Colon (tissue), 2 donors: ENCODE data around the gene CX3CR1.
"Not testable (repeated sequence)": the region's sequence is repeated elsewhere in the genome, so short reads cannot be mapped to it uniquely, and the experiment has no call there.

Experiments used
- FAIRE-seq: peaks from 2 replicates; lab custom pipeline; 2012; peaks lifted over from hg19 to GRCh38; lab: Jason Lieb, UNC
- donor health status: control.
- donor health status: control.

The CX3CR1 gene

GRCh38 chr3:39279745-39280517, at the start of gene CX3CR1:
Gene CX3CR1, minus strand, starts transcription at chr3:39280036. Its CDS starts 13,527 bp downstream, at chr3:39266509.
- FAIRE-seq: no peak

DNA sequence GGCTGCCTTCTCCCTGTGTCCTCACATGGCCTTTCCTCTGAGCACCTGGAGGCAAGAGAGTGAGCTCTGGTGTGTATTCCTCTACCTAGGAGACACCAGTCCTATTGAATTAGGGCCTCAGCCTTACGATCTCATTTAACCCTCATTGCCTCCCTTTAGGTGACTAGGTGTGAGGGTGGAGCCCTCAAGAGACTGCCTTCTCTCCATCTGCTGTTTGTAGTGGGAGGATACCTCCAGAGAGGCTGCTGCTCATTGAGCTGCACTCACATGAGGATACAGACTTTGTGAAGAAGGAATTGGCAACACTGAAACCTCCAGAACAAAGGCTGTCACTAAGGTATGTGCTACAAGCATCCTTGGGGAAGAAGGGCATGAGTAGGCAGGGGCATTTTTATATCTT, 49.7 kb upstream of the CX3CR1 start, which contains the start of gene CCR8:
Gene CCR8 (plus strand): TSS at position 217 of the 400 bp plus-strand sequence. CDS start 2,623 bp downstream, outside the sequence.
- FAIRE-seq: no peak

DNA sequence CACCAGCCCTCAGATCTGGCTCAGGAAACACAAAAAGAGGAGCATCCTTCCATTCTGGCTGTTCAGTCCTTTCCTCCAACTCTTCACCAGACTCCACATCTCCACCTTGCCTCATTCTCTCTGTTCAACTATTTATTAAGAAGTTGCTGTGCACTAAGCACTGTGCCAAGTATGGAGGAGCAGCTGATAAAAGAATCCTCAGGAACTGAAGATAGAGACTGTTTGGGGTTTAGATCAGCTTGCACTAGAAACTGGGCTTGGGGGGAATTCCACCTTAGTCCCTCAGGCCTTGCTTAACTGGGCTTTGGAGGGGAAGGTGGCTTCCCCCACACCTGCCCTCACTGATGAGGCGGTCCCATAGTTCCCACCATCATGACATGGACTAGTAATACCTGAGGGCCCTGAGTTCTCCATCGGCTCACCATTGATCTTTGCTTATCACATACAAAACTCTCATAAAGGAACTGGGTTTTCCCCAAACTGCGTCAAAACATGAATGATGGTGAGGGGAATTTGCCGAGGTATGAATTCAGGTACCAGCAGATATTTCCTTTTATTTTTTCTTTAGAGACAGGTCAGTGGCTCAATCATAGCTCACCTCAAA, 48.0 kb upstream of the CX3CR1 start:
- no peak for FAIRE-seq

DNA sequence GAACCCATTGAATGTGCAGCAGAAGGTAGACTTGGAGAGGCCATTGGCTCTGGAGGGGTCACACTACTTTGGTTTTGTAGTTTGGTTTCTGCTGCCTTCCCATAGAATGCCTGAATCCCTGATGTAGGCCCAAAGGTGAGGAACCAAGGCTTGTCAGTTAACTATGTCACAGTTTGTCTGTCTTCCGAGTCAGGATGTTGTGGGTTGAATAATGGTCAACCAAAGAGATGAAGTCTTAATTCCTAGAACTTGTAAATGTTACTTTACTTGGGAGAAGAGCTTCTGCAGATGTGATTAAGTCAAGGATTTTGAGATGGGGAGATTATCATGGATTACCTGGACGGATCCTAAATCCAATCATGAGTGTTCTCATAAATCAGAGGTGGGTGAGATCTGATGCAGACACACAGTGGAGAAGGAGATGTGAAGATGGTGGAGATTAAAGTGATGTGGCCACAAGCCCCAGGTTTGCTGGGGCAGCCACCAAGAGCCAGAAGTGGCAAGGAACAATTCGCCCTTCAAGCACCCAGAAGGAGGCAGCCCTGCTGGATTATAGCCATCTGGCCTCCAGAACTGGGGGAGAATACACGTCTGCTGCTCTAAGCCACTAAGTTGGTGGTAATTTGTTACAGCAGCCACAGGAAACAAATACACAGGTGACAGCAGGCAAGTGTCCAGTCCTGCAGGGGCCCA, 47.4 kb upstream of the CX3CR1 start:
- no peak for FAIRE-seq

DNA sequence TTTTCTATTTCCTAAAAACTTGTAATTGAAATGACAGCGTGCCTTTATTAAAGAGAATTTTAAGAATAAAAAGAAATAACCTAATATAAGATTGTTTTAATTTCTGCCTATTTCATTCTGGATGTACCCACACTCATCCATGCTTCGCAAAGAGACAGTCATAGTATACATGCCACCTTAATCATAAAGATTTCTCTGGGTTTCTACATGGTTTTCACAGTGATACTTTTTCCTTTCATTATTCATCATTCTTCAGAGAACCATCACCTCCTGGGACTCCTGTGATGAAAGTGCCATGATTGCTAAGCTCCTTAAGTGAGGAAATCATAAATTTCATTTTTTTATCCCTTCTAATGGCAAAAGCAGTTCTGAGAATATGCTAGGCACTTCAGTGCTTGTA, 45.4 kb upstream of the CX3CR1 start:
- FAIRE-seq: no peak

DNA sequence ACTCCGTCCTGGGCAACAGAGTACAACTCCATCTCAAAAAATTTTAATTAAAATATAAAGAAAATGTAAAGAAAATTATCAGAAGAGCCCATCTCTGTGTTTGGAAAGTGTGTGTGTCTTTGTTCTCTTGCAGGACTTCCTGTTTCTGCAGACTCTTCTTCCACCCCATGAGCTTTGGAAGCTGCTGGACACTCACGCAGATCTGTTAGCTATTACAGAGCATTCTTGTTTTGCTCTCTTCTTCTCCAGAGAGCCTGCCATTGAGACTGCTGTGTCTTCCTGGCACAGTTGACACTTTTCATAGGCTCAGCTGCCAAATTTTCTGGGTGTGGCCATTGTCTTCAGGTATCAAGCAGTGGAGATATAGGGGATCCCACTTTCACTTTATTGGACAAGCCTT, 43.7 kb upstream of the CX3CR1 start:
- FAIRE-seq: no peak

GRCh38 chr3:39322936-39323335, 43.1 kb upstream of the CX3CR1 start:
- peak; percentile 10 for FAIRE-seq

DNA sequence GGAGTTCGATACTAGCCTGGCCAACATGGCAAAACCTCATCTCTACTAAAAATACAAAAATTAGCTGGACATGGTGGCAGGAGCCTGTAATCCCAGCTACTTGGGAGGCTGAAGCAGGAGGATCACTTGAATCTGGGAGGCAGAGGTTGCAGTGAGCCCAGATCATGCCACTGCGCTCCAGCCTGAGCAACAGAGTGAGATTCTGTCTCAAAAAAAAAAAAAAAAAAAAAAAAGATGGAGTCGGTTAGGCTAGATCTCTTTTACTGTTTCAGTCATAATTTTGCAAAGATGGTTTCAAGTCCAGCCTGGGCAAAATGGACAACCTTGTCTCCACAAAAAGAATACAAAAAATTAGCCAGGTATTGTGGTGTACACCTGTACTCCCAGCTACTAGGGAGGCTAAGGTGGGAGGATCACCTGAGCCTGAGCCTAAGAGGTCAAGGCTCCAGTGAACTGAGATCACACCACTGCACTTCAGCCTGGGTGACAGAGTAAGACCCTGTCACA, 42.4 kb upstream of the CX3CR1 start:
- FAIRE-seq: not testable (repeated sequence)

GRCh38 chr3:39321574-39321983, 41.7 kb upstream of the CX3CR1 start:
- FAIRE-seq: not testable (repeated sequence)

GRCh38 chr3:39319249-39319648, 39.4 kb upstream of the CX3CR1 start:
- FAIRE-seq: no peak

DNA sequence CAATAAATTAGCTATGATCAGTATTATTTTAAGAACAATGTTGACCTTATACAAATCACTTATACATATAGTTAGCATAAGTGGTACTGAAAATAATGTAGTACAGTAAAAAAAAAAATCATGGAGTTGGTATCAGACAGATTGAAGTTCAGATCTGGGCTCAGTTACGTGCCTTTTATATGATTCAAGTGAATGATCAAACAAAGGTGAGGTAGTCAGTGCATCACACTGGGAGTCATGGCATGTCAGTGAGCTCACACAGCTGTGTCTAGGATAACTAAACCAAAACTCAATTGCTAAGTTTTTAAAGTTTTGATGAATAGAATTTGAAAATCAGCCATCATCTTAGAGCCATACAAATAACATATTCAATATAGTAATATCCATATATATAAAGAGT, 38.5 kb upstream of the CX3CR1 start:
- peak; percentile 90 for FAIRE-seq

DNA sequence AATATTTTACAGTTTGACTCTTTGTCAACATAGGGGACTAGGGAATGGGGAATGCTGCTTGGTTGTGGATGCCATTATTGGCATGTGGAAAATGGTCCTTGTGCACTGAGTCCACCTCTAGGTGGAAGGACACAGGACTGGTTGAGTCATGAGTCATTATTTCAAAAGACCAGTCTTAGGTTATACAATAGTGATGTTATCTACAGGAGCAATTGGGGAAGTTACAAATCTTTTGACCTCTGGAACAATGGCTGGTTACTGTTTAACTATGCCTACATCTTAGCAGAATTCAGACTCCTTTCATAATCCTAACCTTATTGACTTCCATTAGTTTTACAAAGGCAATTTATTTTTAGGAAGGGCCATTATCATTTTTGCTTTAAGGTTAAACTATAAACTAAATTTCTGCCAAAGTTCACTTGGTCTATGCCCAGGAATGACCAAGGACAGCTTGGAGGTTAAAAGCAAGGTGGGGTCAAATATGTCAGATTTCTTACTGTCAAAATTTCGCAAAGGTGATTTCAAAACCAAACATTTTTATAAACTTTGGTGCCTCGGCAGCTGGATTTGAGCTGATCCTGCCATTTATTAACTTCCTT, 37.8 kb upstream of the CX3CR1 start:
- peak; percentile 36 for FAIRE-seq

- no peak for FAIRE-seq
Observed at GRCh38 chr3:39315420-39315819, 35.6 kb upstream of the CX3CR1 start.

- FAIRE-seq: no peak
Observed at GRCh38 chr3:39313289-39313688, 33.5 kb upstream of the CX3CR1 start.

GRCh38 chr3:39302178-39302577, 22.3 kb upstream of the CX3CR1 start:
- FAIRE-seq: no peak

DNA sequence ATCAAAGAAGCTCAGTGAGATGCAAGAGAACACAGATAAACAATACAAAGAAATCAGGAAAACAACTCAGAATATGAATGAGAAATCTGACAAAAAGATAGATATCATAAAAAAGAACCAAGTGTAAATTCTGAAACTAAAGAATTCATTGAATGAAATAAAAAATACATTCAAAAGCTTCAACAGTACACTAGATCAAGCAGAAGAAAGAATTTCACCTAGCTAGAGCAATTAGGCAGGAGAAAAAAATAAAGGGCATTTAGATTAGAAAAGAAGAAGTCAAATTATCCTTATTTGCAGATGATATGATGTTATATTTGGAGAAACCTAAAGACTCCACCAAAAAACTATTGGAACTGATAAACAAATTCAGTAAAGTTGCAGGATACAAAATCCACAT, 19.4 kb upstream of the CX3CR1 start:
- no peak for FAIRE-seq

GRCh38 chr3:39296197-39297077, 16.6 kb upstream of the CX3CR1 start:
- no peak for FAIRE-seq

- no peak for FAIRE-seq
Observed at GRCh38 chr3:39295184-39295775, 15.4 kb upstream of the CX3CR1 start.

DNA sequence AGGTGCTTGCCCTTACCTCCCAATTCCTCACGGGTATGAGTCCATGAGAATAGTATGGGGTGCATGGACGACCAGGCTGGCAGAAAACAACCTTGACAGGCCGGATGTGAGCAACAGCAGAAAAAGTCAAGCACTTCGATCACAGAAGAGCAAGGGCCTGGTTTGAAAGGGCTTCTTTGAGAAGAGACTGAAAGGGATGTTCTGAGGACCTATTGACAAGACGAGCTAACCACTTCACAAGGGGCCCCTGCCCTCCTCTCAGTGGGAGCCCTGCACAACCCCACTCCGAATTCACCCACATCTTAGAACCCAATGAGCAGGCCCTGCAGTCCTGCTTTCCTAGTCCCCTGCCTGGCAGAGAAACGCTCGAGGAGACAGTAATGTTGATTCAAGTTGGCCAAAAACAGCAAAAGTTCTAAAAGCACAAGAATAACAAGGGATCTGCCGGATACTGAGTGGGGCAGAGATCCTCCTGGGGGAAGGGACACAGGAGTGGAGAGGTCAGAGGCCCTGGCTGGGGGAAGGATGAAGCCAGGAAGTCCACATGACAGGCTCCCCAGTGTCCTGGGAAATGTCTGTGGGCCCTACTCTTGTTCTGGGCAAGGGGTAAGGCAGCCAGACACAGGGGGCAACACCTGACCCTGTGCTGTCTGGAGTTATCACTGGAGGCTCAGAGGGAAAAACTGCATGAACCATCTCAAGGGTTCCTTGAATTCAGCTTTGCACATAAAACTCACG, 14.8 kb upstream of the CX3CR1 start:
- FAIRE-seq: no peak

GRCh38 chr3:39292961-39293360, 13.1 kb upstream of the CX3CR1 start:
- FAIRE-seq: no peak
